ENCODE data around the gene VDAC2.
"Not testable (repeated sequence)": the region's sequence is repeated elsewhere in the genome, so short reads cannot be mapped to it uniquely, and the experiment has no call there.

Gene VDAC2

GRCh38 chr10:75201793-75202307, 8.7 kb upstream of the VDAC2 start:
- no peak for DNase-seq

- no peak for DNase-seq
Measured at GRCh38 chr10:75202321-75203045, 8.1 kb upstream of the VDAC2 start.

GRCh38 chr10:75203046-75203620, 7.5 kb upstream of the VDAC2 start:
- not testable (repeated sequence) for DNase-seq

GRCh38 chr10:75203724-75204123, 6.9 kb upstream of the VDAC2 start:
- DNase-seq, result no peak

GRCh38 chr10:75205908-75206307, 4.7 kb upstream of the VDAC2 start:
- no peak for DNase-seq

- DNase-seq, result not testable (repeated sequence)
Measured at GRCh38 chr10:75206638-75207037, 4.0 kb upstream of the VDAC2 start.

DNA sequence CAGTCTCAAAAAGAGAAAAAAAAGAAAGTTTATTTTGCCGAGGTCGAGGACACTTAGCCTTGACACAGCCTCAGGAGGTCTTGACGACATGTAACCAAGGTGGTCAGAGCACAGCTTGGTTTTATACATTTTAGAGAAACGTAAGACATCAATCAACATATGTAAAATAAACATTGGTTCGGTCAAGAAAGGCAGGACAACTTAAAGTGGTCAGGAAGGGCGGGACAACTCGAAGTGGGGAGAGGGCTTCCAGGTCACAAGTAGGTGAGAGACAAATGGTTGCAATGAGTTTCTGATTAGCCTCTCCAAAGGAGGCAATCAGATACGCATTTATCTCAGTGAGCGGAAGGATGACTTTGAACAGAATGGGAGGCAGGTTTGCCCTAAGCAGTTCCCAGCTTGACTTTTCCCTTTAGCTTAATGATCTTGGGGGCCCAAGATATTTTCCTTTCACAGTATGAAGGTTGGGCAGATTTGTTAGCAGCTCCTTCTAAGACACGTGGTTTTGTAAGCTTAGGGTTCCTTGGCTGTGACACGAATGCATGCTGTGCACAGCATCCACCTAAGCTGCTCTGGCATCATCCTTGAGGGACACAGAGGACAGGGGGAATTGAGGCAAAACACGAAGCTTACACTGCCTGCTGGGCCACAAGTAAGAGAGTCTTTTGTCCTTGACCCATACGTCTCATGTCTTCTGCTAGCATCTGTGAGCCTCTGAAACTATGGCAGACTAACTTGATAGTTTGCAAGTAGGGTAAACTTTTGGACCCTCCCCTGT, 3.3 kb upstream of the VDAC2 start:
- DNase-seq, result no peak

DNA sequence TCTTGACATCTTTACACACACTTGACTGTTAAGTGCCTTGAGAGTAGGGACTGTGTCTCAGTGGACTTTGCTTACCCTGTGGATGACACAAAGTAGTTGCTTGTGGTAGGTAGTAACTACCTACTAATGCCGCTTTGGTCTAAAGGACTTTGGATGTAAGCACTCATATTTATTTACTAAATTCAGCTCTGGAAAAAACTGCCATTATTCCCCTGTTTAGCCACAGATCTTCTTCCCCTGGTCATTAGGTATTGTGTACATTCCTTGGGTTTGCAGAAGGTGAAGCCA, 2.8 kb upstream of the VDAC2 start:
- DNase-seq, result no peak

- peak; percentile 37 for DNase-seq
Measured at GRCh38 chr10:75208181-75208580, 2.4 kb upstream of the VDAC2 start.

- DNase-seq, result no peak
Measured at GRCh38 chr10:75209086-75209920, 1.3 kb upstream of the VDAC2 start.

- no peak for DNase-seq
Measured at GRCh38 chr10:75209921-75210281, 695 bp upstream of the VDAC2 start.

- peak; percentile 49 for DNase-seq
Measured at GRCh38 chr10:75211007-75211691, 553 bp downstream of the VDAC2 start.

DNA sequence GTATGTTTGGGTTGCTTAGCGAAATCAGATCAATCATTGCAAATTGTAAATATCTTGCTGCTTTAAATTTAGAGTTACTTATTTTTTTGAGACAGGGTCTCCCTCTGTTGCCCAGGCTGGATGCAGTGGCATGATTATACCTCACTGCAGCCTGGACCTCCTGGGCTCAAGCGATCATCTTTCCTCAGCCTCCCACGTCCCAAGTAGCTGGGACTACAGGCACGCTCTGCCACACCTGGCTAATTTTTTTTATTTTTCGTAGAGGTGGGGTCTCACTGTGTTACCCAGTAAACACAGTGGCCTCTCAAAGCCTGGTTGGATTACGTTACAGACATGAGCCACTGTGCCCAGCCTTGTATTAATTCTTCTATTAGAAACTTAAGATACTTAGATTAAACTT, 1.7 kb downstream of the VDAC2 start:
- no peak for DNase-seq

DNA sequence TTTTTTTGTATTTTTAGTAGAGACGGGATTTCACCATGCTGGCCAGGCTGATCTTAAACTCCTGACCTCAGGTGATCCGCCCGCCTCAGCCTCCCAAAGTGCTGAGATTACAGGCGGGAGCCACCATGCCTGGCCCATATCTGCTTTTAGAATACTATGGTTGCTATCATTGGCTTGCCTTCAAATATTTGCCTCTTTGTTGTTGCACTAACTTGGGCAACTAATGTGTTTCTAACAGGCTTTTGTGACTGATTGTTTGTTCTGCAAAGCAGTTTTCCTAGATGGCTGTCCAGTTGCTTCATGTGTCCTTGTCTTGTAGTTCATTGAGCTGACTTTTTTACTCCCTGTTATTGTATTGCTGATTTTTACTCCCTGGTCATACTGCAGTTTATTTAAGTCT, 9.7 kb downstream of the VDAC2 start:
- no peak for DNase-seq

DNA sequence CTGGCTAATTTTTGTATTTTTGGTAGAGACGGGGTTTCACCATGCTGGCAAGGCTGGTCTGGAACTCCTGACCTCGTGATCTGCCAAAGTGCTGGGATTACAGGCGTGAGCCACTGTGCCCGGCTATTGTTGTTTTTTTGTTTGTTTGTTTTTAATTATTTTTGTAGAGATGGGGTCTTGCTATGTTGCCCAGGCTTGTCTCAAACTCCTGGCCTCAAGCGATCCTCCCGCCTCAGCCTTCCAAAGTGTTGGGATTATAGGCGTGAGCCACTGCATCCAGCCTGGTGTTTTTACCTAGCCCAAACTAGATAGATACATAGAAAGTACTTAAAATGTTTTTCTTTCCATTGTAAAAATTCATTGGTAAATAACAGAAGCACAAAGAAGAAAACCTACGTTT, 10.9 kb downstream of the VDAC2 start:
- DNase-seq, result not testable (repeated sequence)

- DNase-seq, result no peak
Measured at GRCh38 chr10:75223507-75223906, 12.9 kb downstream of the VDAC2 start.

GRCh38 chr10:75226095-75226494, 15.5 kb downstream of the VDAC2 start:
- no peak for DNase-seq

- no peak for DNase-seq
Measured at GRCh38 chr10:75226656-75227055, 16.1 kb downstream of the VDAC2 start.

GRCh38 chr10:75228278-75228677, 17.7 kb downstream of the VDAC2 start:
- DNase-seq, result no peak

GRCh38 chr10:75228834-75229233, 18.2 kb downstream of the VDAC2 start:
- no peak for DNase-seq

DNA sequence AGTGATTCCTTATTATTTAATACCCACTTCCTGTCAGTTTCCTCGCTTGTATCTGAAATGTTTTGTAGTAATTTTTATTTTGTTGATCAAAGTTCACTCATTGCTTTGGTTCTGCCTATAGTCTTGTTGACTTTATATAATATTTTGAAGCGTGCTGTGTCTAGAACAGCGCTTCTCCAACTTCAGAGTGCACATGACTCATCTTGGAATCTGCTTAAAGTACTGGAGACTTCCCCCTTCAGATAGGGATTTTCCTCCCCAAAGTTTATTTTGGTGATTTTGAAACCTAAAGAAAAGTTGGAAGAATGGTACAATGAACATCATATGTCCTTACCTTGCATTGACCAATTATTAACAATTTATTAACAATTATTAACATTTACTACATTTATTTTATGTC, 19.4 kb downstream of the VDAC2 start:
- DNase-seq, result peak; percentile 34

GRCh38 chr10:75230600-75231038, 20.0 kb downstream of the VDAC2 start:
- peak; percentile 69 for DNase-seq

Data from amniotic stem cell (primary cell).